H1 (cell line): ENCODE data around the gene SRP14. TPM values are rescaled to one million over a fixed set of nuclear protein-coding genes. Genes with fewer than 3 reads are reported as not detected.

ENCODE experiments used
- CBX5 ChIP-seq: fragments of 300-800, 300-1000 bp; sonication (generic); IDR thresholded peaks from 2 replicates; pipeline ENCODE4 v1.7.1; 2016; ENCODE audit warnings: antibody characterized with exemption, low read length, low read depth
- CBX8 ChIP-seq: fragments of 300-800, 300-1000 bp; sonication (generic); IDR thresholded peaks from 2 replicates; pipeline ENCODE4 v1.7.1; 2016; ENCODE audit warnings: low read depth, low read length, borderline replicate concordance
- CHD1 ChIP-seq: IDR thresholded peaks from 2 replicates; pipeline ENCODE4 v1.6.1; 2012; ENCODE audit warnings: low read depth, low read length, improper control_type of control experiment
- PHF8 ChIP-seq: fragments of 200-600 bp; sonication (generic); conservative IDR thresholded peaks from 2 replicates; pipeline ENCODE4 v1.7.1; 2012; ENCODE audit warnings: low read depth, mild to moderate bottlenecking, inconsistent platforms, low read length, moderate library complexity
- RBBP5 ChIP-seq: IDR thresholded peaks from 2 replicates; pipeline ENCODE4 v1.7.1; 2012; ENCODE audit warnings: low read depth, mild to moderate bottlenecking, inconsistent platforms, low read length, moderate library complexity, borderline replicate concordance
- SAP30 ChIP-seq: fragments of 300-600 bp; sonication (generic); IDR thresholded peaks from 2 replicates; pipeline ENCODE4 v1.7.1; 2012; ENCODE audit warnings: low read length, moderate library complexity, mild to moderate bottlenecking, inconsistent platforms; ENCODE audit not compliant: insufficient read depth, insufficient replicate concordance
- SP1 ChIP-seq: IDR thresholded peaks from 2 replicates; pipeline ENCODE4 v1.6.1; 2011; ENCODE audit warnings: low read depth, low read length
- TAF7 ChIP-seq: optimal IDR thresholded peaks from 2 replicates; pipeline ENCODE3; 2011; ENCODE audit warnings: low read depth, mild to moderate bottlenecking, inconsistent platforms, low read length, moderate library complexity, borderline replicate concordance
- ZNF274 ChIP-seq: IDR thresholded peaks from 2 replicates; pipeline ENCODE4 v1.7.0; 2012; ENCODE audit warnings: low read length, borderline replicate concordance; ENCODE audit errors: extremely low read depth
- polyA plus RNA-seq, 7 experiments: library from polyadenylated mRNA; depleted of rRNA in 3 of 7; stranded (reverse) in 5 of 7; unstranded in 2 of 7; fragments of >200 nt in 5 of 7; fragments of 200-250 nt in 2 of 7; gene quantifications; 1 replicate in 5 of 7; 2 replicates in 1 of 7; 4 replicates in 1 of 7; pipeline versions ENCODE4 v1.2.1 to v1.2.3, GENCODE V29; 2011 to 2013; ENCODE audit warnings: missing spikeins in 2 of 7, mixed read lengths in 2 of 7
- total RNA-seq: library from RNA; stranded (reverse); fragmentation: NEBNext Ultra II Directional; extraction: Animal tissue kit (Norgen Biotek cat#: 25700); gene quantifications from 2 replicates; pipeline ENCODE4 v1.2.1, GENCODE V29; 2021
- TF ChIP-seq, protein P1 (sequence below): fragments of 300-600 bp; sonication (generic); IDR thresholded peaks from 2 replicates; pipeline ENCODE4 v1.7.1; 2012; ENCODE audit warnings: low read length, moderate library complexity, mild to moderate bottlenecking, inconsistent platforms; ENCODE audit not compliant: insufficient replicate concordance

Gene SRP14
- total and polyA plus RNA-seq, 2 of the 8 experiments (the other 6 are each of a cell fraction or from before 2014, with no cell fraction given), result 186 to 223 TPM

- TF ChIP-seq, protein P1, sequence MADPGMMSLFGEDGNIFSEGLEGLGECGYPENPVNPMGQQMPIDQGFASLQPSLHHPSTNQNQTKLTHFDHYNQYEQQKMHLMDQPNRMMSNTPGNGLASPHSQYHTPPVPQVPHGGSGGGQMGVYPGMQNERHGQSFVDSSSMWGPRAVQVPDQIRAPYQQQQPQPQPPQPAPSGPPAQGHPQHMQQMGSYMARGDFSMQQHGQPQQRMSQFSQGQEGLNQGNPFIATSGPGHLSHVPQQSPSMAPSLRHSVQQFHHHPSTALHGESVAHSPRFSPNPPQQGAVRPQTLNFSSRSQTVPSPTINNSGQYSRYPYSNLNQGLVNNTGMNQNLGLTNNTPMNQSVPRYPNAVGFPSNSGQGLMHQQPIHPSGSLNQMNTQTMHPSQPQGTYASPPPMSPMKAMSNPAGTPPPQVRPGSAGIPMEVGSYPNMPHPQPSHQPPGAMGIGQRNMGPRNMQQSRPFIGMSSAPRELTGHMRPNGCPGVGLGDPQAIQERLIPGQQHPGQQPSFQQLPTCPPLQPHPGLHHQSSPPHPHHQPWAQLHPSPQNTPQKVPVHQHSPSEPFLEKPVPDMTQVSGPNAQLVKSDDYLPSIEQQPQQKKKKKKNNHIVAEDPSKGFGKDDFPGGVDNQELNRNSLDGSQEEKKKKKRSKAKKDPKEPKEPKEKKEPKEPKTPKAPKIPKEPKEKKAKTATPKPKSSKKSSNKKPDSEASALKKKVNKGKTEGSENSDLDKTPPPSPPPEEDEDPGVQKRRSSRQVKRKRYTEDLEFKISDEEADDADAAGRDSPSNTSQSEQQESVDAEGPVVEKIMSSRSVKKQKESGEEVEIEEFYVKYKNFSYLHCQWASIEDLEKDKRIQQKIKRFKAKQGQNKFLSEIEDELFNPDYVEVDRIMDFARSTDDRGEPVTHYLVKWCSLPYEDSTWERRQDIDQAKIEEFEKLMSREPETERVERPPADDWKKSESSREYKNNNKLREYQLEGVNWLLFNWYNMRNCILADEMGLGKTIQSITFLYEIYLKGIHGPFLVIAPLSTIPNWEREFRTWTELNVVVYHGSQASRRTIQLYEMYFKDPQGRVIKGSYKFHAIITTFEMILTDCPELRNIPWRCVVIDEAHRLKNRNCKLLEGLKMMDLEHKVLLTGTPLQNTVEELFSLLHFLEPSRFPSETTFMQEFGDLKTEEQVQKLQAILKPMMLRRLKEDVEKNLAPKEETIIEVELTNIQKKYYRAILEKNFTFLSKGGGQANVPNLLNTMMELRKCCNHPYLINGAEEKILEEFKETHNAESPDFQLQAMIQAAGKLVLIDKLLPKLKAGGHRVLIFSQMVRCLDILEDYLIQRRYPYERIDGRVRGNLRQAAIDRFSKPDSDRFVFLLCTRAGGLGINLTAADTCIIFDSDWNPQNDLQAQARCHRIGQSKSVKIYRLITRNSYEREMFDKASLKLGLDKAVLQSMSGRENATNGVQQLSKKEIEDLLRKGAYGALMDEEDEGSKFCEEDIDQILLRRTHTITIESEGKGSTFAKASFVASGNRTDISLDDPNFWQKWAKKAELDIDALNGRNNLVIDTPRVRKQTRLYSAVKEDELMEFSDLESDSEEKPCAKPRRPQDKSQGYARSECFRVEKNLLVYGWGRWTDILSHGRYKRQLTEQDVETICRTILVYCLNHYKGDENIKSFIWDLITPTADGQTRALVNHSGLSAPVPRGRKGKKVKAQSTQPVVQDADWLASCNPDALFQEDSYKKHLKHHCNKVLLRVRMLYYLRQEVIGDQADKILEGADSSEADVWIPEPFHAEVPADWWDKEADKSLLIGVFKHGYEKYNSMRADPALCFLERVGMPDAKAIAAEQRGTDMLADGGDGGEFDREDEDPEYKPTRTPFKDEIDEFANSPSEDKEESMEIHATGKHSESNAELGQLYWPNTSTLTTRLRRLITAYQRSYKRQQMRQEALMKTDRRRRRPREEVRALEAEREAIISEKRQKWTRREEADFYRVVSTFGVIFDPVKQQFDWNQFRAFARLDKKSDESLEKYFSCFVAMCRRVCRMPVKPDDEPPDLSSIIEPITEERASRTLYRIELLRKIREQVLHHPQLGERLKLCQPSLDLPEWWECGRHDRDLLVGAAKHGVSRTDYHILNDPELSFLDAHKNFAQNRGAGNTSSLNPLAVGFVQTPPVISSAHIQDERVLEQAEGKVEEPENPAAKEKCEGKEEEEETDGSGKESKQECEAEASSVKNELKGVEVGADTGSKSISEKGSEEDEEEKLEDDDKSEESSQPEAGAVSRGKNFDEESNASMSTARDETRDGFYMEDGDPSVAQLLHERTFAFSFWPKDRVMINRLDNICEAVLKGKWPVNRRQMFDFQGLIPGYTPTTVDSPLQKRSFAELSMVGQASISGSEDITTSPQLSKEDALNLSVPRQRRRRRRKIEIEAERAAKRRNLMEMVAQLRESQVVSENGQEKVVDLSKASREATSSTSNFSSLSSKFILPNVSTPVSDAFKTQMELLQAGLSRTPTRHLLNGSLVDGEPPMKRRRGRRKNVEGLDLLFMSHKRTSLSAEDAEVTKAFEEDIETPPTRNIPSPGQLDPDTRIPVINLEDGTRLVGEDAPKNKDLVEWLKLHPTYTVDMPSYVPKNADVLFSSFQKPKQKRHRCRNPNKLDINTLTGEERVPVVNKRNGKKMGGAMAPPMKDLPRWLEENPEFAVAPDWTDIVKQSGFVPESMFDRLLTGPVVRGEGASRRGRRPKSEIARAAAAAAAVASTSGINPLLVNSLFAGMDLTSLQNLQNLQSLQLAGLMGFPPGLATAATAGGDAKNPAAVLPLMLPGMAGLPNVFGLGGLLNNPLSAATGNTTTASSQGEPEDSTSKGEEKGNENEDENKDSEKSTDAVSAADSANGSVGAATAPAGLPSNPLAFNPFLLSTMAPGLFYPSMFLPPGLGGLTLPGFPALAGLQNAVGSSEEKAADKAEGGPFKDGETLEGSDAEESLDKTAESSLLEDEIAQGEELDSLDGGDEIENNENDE, result no peak
- no peak for TF ChIP-seq CBX5
- no peak for TF ChIP-seq SP1
- no peak for TF ChIP-seq SAP30
- no peak for TF ChIP-seq ZNF274
- no peak for TF ChIP-seq PHF8
- no peak for TF ChIP-seq TAF7
- no peak for TF ChIP-seq CHD1
- TF ChIP-seq RBBP5, result no peak
- TF ChIP-seq CBX8, result no peak
Observed at GRCh38 chr15:40034186-40034946, 4.6 kb downstream of the SRP14 start (continued).
